Stimulated activated naive B cell treated with anti-CD40 and anti-IgM and Interleukin-4, amounts not matched to agents 10 μg/mL and 1 μg/mL and 100 μg/mL, for 72 hours (primary cell): ENCODE results near the gene LARGE2.
"Not testable (repeated sequence)": the region's sequence is repeated elsewhere in the genome, so short reads cannot be mapped to it uniquely, and the experiment has no call there.

Source experiments
- ATAC-seq, 2 donors: fragments of 150-1000 bp; cut with Tn5 transposase; replicated peaks; 2 replicates each; pipeline ENCODE4 v1.10.0; 2021; ENCODE audit warnings: moderate library complexity in 1 of 2
- DNase-seq: peaks from one replicate; pipeline ENCODE4 v3.0.0; 2021
- H3K27ac Mint-ChIP-seq: one replicate; pipeline ENCODE4 v1.8.0; 2022; ENCODE audit warnings: mild to moderate bottlenecking, mixed read lengths
- H3K27me3 Mint-ChIP-seq, 2 donors: one replicate each; pipeline ENCODE4 v1.8.0; 2022; ENCODE audit warnings: mixed read lengths in 2 of 2
- H3K36me3 Mint-ChIP-seq, 2 donors: one replicate each; pipeline ENCODE4 v1.8.0; 2022; ENCODE audit warnings: mixed read lengths in 2 of 2, mild to moderate bottlenecking in 1 of 2
- H3K4me1 Mint-ChIP-seq, 2 donors: one replicate each; pipeline ENCODE4 v1.8.0; 2022; ENCODE audit warnings: mixed read lengths in 2 of 2, mild to moderate bottlenecking in 1 of 2
- H3K4me3 Mint-ChIP-seq, 2 donors: one replicate each; pipeline ENCODE4 v1.8.0; 2022; ENCODE audit warnings: mild to moderate bottlenecking in 2 of 2, mixed read lengths in 2 of 2, moderate library complexity in 1 of 2
- H3K9me3 Mint-ChIP-seq, 2 donors: one replicate each; pipeline ENCODE4 v1.8.0; 2022; ENCODE audit warnings: mixed read lengths in 2 of 2, mild to moderate bottlenecking in 1 of 2

LARGE2 gene

DNA sequence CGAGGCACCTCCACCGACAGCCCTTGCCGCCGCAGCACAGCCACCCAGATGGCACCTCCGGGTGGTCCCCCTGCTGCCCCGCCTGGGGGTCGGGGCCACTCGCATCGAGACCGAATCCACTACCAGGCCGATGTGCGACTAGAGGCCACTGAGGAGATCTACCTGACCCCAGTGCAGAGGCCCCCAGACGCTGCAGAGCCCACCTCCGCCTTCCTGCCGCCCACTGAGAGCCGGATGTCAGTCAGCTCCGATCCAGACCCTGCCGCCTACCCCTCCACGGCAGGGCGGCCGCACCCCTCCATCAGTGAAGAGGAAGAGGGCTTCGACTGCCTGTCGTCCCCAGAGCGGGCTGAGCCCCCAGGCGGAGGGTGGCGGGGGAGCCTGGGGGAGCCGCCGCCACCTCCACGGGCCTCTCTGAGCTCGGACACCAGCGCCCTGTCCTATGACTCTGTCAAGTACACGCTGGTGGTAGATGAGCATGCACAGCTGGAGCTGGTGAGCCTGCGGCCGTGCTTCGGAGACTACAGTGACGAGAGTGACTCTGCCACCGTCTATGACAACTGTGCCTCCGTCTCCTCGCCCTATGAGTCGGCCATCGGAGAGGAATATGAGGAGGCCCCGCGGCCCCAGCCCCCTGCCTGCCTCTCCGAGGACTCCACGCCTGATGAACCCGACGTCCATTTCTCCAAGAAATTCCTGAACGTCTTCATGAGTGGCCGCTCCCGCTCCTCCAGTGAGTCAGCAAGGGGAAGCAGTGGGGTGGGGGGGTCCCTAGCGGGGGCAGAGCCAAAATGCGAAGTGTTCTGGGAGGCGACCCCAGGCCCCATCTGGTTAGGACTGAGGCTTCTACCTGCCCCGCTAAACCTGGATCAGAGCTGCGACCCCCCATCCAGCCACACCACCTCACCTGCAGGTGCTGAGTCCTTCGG is 19.7 kb upstream of the LARGE2 start:
- ATAC-seq = no peak

GRCh38 chr11:45904309-45904915 is 18.0 kb upstream of the LARGE2 start:
- peaks cover 16 to 27% of the 10 kb centered on the region in 2 donors for H3K4me1 Mint-ChIP-seq
- peaks cover 0 to 8% of the 10 kb centered on the region in 2 donors for H3K27me3 Mint-ChIP-seq
- DNase-seq (no peak), ATAC-seq (no peak)
- H3K4me3 Mint-ChIP-seq = no peak overlapping the region
- H3K36me3 Mint-ChIP-seq = peaks cover 5 to 15% of the 10 kb centered on the region in 2 donors
- no peaks in the 10 kb centered on the region for H3K9me3 Mint-ChIP-seq
- H3K27ac Mint-ChIP-seq = peak overlapping the region; percentile 75

More for the DNA sequence above, 19.7 kb upstream of the LARGE2 start:
- Mint-ChIP-seq H3K27ac (no peak overlapping the region), H3K4me1 (peaks cover 18 to 28% of the 10 kb centered on the region in 2 donors), H3K36me3 (peaks cover 1 to 4% of the 10 kb centered on the region in 2 donors), H3K27me3 (peaks cover 4 to 20% of the 10 kb centered on the region in 2 donors), H3K9me3 (no peaks in the 10 kb centered on the region), H3K4me3 (no peak overlapping the region)
- DNase-seq = no peak

GRCh38 chr11:45905095-45905494 is 17.4 kb upstream of the LARGE2 start:
- H3K4me1 Mint-ChIP-seq = peaks cover 15 to 26% of the 10 kb centered on the region in 2 donors

DNA sequence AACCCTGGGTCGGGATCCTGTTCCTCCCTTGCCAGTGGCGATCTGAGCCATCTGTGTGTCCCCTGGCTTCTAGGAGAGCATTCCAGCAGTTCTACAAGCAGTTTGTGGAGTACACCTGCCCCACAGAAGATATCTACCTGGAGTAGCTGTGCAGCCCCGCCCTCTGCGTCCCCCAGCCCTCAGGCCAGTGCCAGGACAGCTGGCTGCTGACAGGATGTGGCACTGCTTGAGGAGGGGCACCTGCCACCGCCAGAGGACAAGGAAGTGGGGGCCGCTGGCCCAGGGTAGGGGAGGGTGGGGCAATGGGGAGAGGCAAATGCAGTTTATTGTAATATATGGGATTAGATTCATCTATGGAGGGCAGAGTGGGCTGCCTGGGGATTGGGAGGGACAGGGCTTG is 16.9 kb upstream of the LARGE2 start:
- H3K4me3 Mint-ChIP-seq, H3K9me3 Mint-ChIP-seq, DNase-seq, H3K27ac Mint-ChIP-seq, H3K27me3 Mint-ChIP-seq: not testable (repeated sequence)
- H3K36me3 Mint-ChIP-seq = peaks cover 10 to 17% of the 10 kb centered on the region in 2 donors
- peaks cover 14 to 22% of the 10 kb centered on the region in 2 donors for H3K4me1 Mint-ChIP-seq
- peak; percentile 11 for ATAC-seq

More at GRCh38 chr11:45905095-45905494, 17.4 kb upstream of the LARGE2 start:
- no peak for ATAC-seq
- H3K27me3 Mint-ChIP-seq = peaks cover 0 to 8% of the 10 kb centered on the region in 2 donors
- no peak for DNase-seq
- no peak overlapping the region for H3K27ac Mint-ChIP-seq
- H3K9me3 Mint-ChIP-seq = no peaks in the 10 kb centered on the region
- no peak overlapping the region for H3K4me3 Mint-ChIP-seq
- H3K36me3 Mint-ChIP-seq = peaks cover 7 to 15% of the 10 kb centered on the region in 2 donors

DNA sequence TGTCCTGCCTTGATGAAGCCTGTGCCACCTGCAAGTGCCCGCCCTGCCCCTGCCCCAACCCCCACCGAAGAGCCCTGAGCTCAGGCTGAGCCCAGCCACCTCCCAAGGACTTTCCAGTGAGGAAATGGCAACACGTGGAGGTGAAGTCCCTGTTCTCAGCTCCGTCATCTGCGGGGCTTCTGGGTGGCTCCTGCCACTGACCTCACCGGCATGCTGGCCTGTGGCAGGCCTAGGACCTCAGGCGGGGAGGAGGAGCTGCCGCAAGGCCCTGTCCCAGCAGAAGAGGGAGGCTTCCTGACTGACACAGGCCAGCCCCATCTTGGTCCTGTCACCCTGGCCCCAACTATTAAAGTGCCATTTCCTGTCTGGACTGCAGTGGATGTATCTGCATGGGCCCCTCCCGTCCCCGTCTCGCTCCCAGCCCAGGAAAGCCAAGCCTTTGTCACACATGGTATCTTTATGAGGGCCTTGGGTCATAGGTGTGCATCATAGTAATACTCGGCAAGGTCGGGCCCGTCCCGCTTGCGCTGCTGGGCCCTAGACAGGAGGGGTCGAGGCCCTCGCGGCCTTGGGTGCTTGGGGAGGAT is 16.3 kb upstream of the LARGE2 start:
- Mint-ChIP-seq H3K27ac (peak overlapping the region; percentile 72), H3K9me3 (no peaks in the 10 kb centered on the region), H3K36me3 (peaks cover 11 to 22% of the 10 kb centered on the region in 2 donors), H3K27me3 (no peaks in the 10 kb centered on the region), H3K4me1 (peaks cover 12 to 17% of the 10 kb centered on the region in 2 donors), H3K4me3 (no peak overlapping the region)
- no peak for DNase-seq
- ATAC-seq = peak; percentile 36 to 42

DNA sequence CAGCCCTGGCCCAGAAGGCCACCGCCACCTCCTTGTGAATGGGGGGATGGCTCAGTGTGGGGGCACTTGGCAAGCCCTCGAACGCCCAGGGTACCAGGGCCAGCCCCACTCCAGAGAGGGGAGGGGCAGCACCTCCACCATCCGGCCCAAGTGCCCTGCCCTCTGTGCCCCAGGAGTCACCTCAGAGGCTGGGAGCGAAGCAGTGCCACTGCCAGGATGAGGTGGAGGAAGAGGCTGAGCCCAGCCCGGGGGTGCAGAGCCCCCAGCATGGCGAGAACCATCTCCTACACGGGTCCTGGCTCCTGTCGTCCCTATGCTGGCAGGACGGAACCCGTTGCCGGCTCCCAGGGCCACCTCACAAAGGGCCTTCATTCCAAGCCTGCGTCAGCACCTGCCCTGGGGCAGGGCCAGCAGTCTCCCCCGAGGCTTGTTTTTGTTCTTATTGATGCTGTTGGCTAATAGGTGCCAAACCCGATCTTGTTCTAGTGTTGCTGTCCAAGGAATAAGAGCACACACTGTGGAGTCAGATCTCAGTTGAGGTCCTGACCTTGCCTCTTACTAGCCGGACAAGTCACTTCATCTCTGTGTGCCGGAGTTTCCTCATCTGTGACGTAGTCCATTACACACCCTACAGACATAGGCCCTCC is 15.4 kb upstream of the LARGE2 start, which contains the start of gene FREY1:
TSS of gene FREY1 (minus strand) at position 307 of the 647 bp plus-strand sequence. CDS start at position 281, 26 bp downstream.
- Mint-ChIP-seq H3K9me3 (no peaks in the 10 kb centered on the region), H3K36me3 (peaks cover 11 to 25% of the 10 kb centered on the region in 2 donors), H3K27ac (peak within 1 kb of the TSS; percentile 80), H3K4me1 (peaks cover 12 to 17% of the 10 kb centered on the region in 2 donors), H3K27me3 (no peaks in the 10 kb centered on the region), H3K4me3 (no peak within 1 kb of the TSS)
- DNase-seq (no peak), ATAC-seq (no peak)

DNA sequence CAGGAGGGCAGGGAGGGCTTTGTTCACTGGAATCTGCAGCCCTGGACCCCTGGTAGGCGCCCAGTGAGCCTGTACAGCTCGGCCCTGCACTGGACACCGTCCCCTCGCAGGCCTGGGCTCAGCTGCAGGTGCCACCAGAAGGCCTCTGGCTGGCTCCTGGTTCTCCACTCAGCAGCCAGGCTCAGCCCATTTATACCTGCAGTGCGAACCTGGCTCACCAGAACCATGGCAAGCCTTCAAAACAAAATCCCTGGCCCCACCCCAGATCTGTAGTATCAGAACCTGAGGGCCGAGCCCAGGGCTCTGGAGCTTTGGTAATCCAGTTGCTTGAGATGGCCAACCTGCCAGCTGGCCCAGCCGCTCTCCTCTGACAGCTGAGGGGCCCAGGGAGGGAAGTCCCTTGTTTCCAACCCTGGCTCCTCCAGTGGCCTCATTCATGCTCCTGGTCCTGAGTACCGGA is 14.5 kb upstream of the LARGE2 start:
- no peaks in the 10 kb centered on the region for H3K27me3 Mint-ChIP-seq
- DNase-seq = no peak
- H3K9me3 Mint-ChIP-seq = no peaks in the 10 kb centered on the region
- peaks cover 11 to 25% of the 10 kb centered on the region in 2 donors for H3K36me3 Mint-ChIP-seq
- no peak for ATAC-seq
- no peak overlapping the region for H3K4me3 Mint-ChIP-seq
- H3K4me1 Mint-ChIP-seq = peaks cover 12 to 17% of the 10 kb centered on the region in 2 donors
- H3K27ac Mint-ChIP-seq = no peak overlapping the region

DNA sequence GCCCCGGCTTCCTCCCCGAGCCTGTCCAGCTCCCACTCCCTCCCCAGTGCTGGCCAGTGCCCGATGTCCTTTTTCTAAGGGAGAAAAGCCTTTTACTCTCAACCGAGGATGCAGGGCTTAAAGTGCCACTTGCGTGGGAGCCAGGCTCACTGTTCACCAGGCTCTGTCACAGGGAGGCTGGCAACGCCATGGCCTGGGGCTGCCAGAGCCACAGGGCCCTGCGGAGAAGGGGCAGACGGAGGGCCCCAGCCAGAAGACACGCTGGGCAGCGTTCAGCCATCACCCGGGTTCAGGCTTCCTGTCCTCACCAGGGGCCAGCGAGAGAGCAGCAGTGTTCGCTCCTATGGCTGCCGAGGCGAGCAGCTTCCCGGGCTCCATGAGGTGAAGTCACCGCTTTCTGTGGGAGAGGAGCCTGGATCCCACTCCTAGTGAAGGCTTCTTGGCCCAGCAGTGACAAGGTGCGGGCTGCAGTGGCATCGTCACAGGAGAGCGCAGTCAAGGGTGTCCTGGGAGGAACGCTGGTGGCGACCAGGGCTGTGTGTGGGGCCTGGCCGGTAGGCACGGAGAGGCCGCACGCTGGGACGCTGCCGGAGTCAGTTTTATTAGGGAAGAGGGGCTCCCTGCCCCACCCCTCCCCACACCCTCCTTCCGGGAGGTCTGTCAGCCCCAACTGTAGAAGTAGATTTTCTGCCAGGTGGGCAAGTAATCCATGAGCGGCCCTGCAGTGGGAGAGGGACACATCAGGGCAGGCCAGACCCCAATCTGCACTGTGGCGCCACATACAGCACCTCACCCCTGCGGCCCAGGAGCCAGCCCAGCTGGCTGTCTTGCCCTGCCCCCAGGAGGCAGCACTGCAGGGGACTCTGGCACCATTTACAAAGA is 12.6 kb upstream of the LARGE2 start:
- H3K4me1 Mint-ChIP-seq = peaks cover 18 to 35% of the 10 kb centered on the region in 2 donors
- no peak overlapping the region for H3K4me3 Mint-ChIP-seq
- DNase-seq = no peak
- H3K36me3 Mint-ChIP-seq = peaks cover 24 to 37% of the 10 kb centered on the region in 2 donors
- no peak overlapping the region for H3K27ac Mint-ChIP-seq
- ATAC-seq = no peak
- no peaks in the 10 kb centered on the region for H3K9me3 Mint-ChIP-seq
- H3K27me3 Mint-ChIP-seq = no peaks in the 10 kb centered on the region

GRCh38 chr11:45910623-45911022 is 11.8 kb upstream of the LARGE2 start:
- Mint-ChIP-seq H3K27ac (no peak overlapping the region), H3K27me3 (no peaks in the 10 kb centered on the region), H3K9me3 (no peaks in the 10 kb centered on the region), H3K4me1 (peaks cover 20 to 43% of the 10 kb centered on the region in 2 donors), H3K36me3 (peaks cover 27 to 42% of the 10 kb centered on the region in 2 donors), H3K4me3 (no peak overlapping the region)
- no peak for DNase-seq
- ATAC-seq = no peak

GRCh38 chr11:45913514-45913913 is 8.9 kb upstream of the LARGE2 start:
- Mint-ChIP-seq H3K27ac (no peak overlapping the region), H3K9me3 (no peaks in the 10 kb centered on the region), H3K36me3 (peaks cover 31 to 43% of the 10 kb centered on the region in 2 donors), H3K27me3 (no peaks in the 10 kb centered on the region), H3K4me1 (peaks cover 22 to 46% of the 10 kb centered on the region in 2 donors), H3K4me3 (no peak overlapping the region)
- DNase-seq (no peak), ATAC-seq (no peak)

DNA sequence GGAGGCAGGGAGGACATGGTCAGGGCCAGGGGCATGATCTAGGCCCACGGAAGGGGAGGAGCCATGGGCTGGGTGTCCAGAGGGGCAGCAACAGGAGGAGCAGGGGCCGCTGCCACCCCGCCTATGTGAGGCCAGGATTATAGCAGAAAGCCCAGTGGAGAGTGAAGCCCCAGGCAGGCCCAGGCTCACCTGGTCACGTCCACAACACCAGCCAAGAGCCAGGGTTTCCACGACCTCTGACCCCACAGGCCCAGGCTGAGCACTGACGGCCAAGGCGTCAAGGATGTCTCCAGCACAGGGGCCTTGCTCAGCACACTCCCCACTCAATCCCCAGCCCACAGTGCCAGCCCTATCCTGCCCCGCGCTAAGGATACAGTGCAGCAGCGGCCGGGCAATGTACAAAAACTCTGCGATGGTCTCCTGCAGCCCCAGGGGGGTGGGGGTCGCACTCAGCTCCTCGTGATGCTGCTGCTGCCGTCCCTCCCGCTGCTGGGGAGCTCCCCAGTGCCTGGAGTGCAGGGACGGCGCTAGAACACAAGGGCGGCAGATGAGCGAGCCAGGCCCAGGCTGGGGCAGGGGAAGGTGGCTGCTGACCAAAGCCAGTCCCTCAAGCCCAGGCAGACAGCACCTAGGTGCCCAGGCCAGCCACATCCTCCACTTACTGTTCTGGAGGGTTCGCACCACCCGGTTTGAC is 8.4 kb upstream of the LARGE2 start:
- Mint-ChIP-seq H3K27me3 (no peaks in the 10 kb centered on the region), H3K9me3 (no peaks in the 10 kb centered on the region), H3K27ac (no peak overlapping the region), H3K4me1 (peaks cover 27 to 48% of the 10 kb centered on the region in 2 donors), H3K4me3 (peak overlapping the region in 1 of 2 donors; percentile 19), H3K36me3 (peaks cover 31 to 37% of the 10 kb centered on the region in 2 donors)
- no peak for ATAC-seq
- DNase-seq = no peak

- ATAC-seq (no peak), DNase-seq (no peak)
- Mint-ChIP-seq H3K9me3 (no peaks in the 10 kb centered on the region), H3K4me1 (peaks cover 33 to 61% of the 10 kb centered on the region in 2 donors), H3K27me3 (no peaks in the 10 kb centered on the region), H3K36me3 (peaks cover 27 to 35% of the 10 kb centered on the region in 2 donors), H3K27ac (peak overlapping the region; percentile 81), H3K4me3 (no peak overlapping the region)
Observed at GRCh38 chr11:45915446-45915845, 7.0 kb upstream of the LARGE2 start.

DNA sequence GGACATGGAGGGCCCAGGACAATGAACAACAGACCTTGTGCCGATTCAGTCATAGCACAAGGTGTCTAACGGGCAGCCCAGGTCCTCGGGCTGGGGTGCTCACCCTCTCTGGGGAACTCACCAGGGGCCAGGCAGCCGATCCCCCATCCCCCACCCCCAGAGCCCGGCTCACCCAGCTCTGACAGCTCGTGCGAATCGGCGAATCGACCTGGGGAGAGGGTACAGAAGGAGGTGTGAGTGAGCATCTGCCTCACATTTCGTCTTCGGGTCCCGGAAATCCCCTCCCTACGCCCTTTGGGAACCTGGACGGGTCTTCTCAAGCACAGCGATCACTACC is 5.2 kb upstream of the LARGE2 start:
- Mint-ChIP-seq H3K36me3 (peaks cover 24 to 25% of the 10 kb centered on the region in 2 donors), H3K9me3 (no peaks in the 10 kb centered on the region), H3K27ac (peak overlapping the region; percentile 99), H3K4me3 (peak overlapping the region; percentile 98 to 100), H3K27me3 (no peaks in the 10 kb centered on the region), H3K4me1 (peaks cover 37 to 75% of the 10 kb centered on the region in 2 donors)
- DNase-seq (no peak), ATAC-seq (peak; percentile 3 to 4)
